Kidney epithelial cell (primary cell): ENCODE results near the gene EID2B. TPM values are rescaled to one million over a fixed set of nuclear protein-coding genes. Genes with fewer than 3 reads are reported as not detected.

Experiments
- DNase-seq: peaks from one replicate; pipeline ENCODE4 v3.0.0-alpha.2; 2010; ENCODE audit warnings: low read depth
- H3K27me3 ChIP-seq: 2 replicates; pipeline ENCODE4 v1.6.0; 2011; ENCODE audit warnings: low read length; ENCODE audit not compliant: control insufficient read depth, insufficient read depth
- H3K36me3 ChIP-seq: 2 replicates; pipeline ENCODE4 v1.5.1; 2011; ENCODE audit warnings: low read length; ENCODE audit not compliant: control insufficient read depth, insufficient read depth
- H3K4me3 ChIP-seq: 2 replicates; pipeline ENCODE4 v1.5.1; 2011; ENCODE audit warnings: low read depth, mild to moderate bottlenecking, control low read depth, low read length
- CTCF ChIP-seq: IDR thresholded peaks from 2 replicates; pipeline ENCODE4 v1.5.1; 2011; ENCODE audit warnings: mild to moderate bottlenecking, moderate library complexity, low read length, control low read depth, inconsistent platforms; ENCODE audit not compliant: insufficient read depth, poor library complexity, severe bottlenecking
- total RNA-seq: library from RNA; depleted of rRNA; stranded (reverse); fragments of >200 nt; gene quantifications from 2 replicates; pipeline ENCODE4 v1.2.3, GENCODE V29; 2015

Gene EID2B
- total RNA-seq, 1 donor from 2014 or later = 3.1 TPM

GRCh38 chr19:39517432-39517831 is 15.2 kb downstream of the EID2B start:
- H3K27me3 ChIP-seq = peaks cover 37% of the 10 kb centered on the region
- no peak for TF ChIP-seq CTCF

GRCh38 chr19:39516270-39516669 is 16.4 kb downstream of the EID2B start:
- Histone ChIP-seq H3K4me3 (no peak overlapping the region), H3K36me3 (no peaks in the 10 kb centered on the region), H3K27me3 (peaks cover 38% of the 10 kb centered on the region)
- TF ChIP-seq CTCF = no peak
- no peak for DNase-seq

More at GRCh38 chr19:39517432-39517831, 15.2 kb downstream of the EID2B start:
- DNase-seq = no peak
- no peaks in the 10 kb centered on the region for H3K36me3 ChIP-seq
- H3K4me3 ChIP-seq = no peak overlapping the region

GRCh38 chr19:39515551-39516191 is 17.0 kb downstream of the EID2B start:
- H3K36me3 ChIP-seq = no peaks in the 10 kb centered on the region
- no peak for TF ChIP-seq CTCF
- peak overlapping the region; percentile 19 for H3K4me3 ChIP-seq
- DNase-seq = no peak
- peaks cover 38% of the 10 kb centered on the region for H3K27me3 ChIP-seq

- peak; percentile 5 for TF ChIP-seq CTCF
- H3K36me3 ChIP-seq = no peaks in the 10 kb centered on the region
- peak within 1 kb of the TSS; percentile 19 for H3K4me3 ChIP-seq
- peaks cover 38% of the 10 kb centered on the region for H3K27me3 ChIP-seq
- no peak for DNase-seq
Observed at GRCh38 chr19:39514840-39515550, 17.7 kb downstream of the EID2B start, which contains the start of gene SELENOV. Gene SELENOV (plus strand): TSS chr19:39515139. CDS start chr19:39515213, 74 bp downstream.

GRCh38 chr19:39512988-39513387 is 19.7 kb downstream of the EID2B start:
- TF ChIP-seq CTCF = no peak
- H3K27me3 ChIP-seq = peaks cover 33% of the 10 kb centered on the region

More at GRCh38 chr19:39512988-39513387, 19.7 kb downstream of the EID2B start:
- Histone ChIP-seq H3K36me3 (no peaks in the 10 kb centered on the region), H3K4me3 (no peak overlapping the region)
- no peak for DNase-seq
